ENCODE results near the gene OR51A2. TPM values are rescaled to one million over a fixed set of nuclear protein-coding genes. Genes with fewer than 3 reads are reported as not detected.

OR51A2 gene
- total and polyA plus RNA-seq, 2 of the 13 experiments (the other 11 are each of a cell fraction or from before 2014, with no cell fraction given), result not detected

- Histone ChIP-seq H3K27me3 (ENCODE audit: control insufficient read depth in 1 of 2, insufficient read depth in 2 of 2, low read length in 2 of 2) (peaks cover 0 to 3% of the 10 kb centered on the region in 2 experiments; a peak in 2 of 5 replicates), H3K4me2 (ENCODE audit: low read depth, low read length) (no peak within 1 kb of the TSS), H2AFZ (ENCODE audit: low read length) (no peak within 1 kb of the TSS), H3K79me2 (ENCODE audit: insufficient read depth, low read length) (no peaks in the 10 kb centered on the region), H3K4me1 (ENCODE audit: insufficient read depth, low read length) (no peaks in the 10 kb centered on the region), H3K27ac (ENCODE audit: extremely low read length, insufficient read depth, low read length) (no peak within 1 kb of the TSS), H3K4me3 (replicated peaks in 1 of 3; ENCODE audit: insufficient read depth in 1 of 3, low read depth in 2 of 3, low read length in 3 of 3) (no peak within 1 kb of the TSS), H3K9ac (ENCODE audit: insufficient read depth, low read depth, low read length) (no peak within 1 kb of the TSS), H4K20me1 (ENCODE audit: insufficient read depth, low read length) (no peaks in the 10 kb centered on the region), H3K36me3 (replicated peaks in 1 of 2; ENCODE audit: control insufficient read depth in 1 of 2, insufficient read depth in 2 of 2, low read length in 2 of 2) (no peaks in the 10 kb centered on the region), H3K9me3 (ENCODE audit: low read length) (no peaks in the 10 kb centered on the region)
- 0% methylated on average over 4 of the region's 4 CpGs for WGBS (ENCODE audit: low lambda C conversion rate)
- ATAC-seq (no peak), DNase-seq (ENCODE audit: low spot score) (no peak), FAIRE-seq (no peak)
- BruUV-seq (replicated peaks), result no TSS peak
- intact Hi-C loops (cut with micrococcal nuclease; ENCODE audit: unreplicated experiment) (no loop called here), in situ Hi-C loops (cut with HindIII; ENCODE audit: extremely low pct_ligation_motif_present, low pct_unique_long_range_greater_than_20kb) (no loop called here)
- POLR2A ChIA-PET, result no interaction called here
- no peak for TF ChIP-seq ZNF879 (CRISPR knock-in tag; IDR thresholded peaks at IDR 0.05)
- CTCF ChIA-PET (ENCODE audit: low intra/inter-chr PET ratio, low total read pairs), result no interaction called here
Measured at GRCh38 chr11:4919250-4919649, 36.3 kb downstream of the OR51A2 start, which contains the start of gene OR51G2. Gene OR51G2 (minus strand): TSS chr11:4919350. CDS start chr11:4915663, 3,687 bp downstream.

- peak; percentile 44 for FAIRE-seq
- no peaks in the 10 kb centered on the region for H3K9me3 ChIP-seq (ENCODE audit: low read length)
- CTCF ChIA-PET (ENCODE audit: low intra/inter-chr PET ratio, low total read pairs), result no interaction called here
- peak; percentile 83 for ATAC-seq
- H3K27me3 ChIP-seq (ENCODE audit: control insufficient read depth in 1 of 2, insufficient read depth in 2 of 2, low read length in 2 of 2), result no peaks in the 10 kb centered on the region; a peak in 2 of 5 replicates
- H3K4me1 ChIP-seq (ENCODE audit: insufficient read depth, low read length), result no peaks in the 10 kb centered on the region
- no peaks in the 10 kb centered on the region for H4K20me1 ChIP-seq (ENCODE audit: insufficient read depth, low read length)
- no peak overlapping the region for H3K4me3 ChIP-seq (replicated peaks in 1 of 3; ENCODE audit: insufficient read depth in 1 of 3, low read depth in 2 of 3, low read length in 3 of 3)
- peak; percentile 31 for DNase-seq (ENCODE audit: low spot score)
- intact Hi-C loops (cut with micrococcal nuclease; ENCODE audit: unreplicated experiment) (no loop called here), in situ Hi-C loops (cut with HindIII; ENCODE audit: extremely low pct_ligation_motif_present, low pct_unique_long_range_greater_than_20kb) (no loop called here)
- no peak overlapping the region for H3K9ac ChIP-seq (ENCODE audit: insufficient read depth, low read depth, low read length)
- no peak overlapping the region for H3K27ac ChIP-seq (ENCODE audit: extremely low read length, insufficient read depth, low read length)
- H3K4me2 ChIP-seq (ENCODE audit: low read depth, low read length), result no peak overlapping the region
- H3K79me2 ChIP-seq (ENCODE audit: insufficient read depth, low read length), result no peaks in the 10 kb centered on the region
- no peak overlapping the region for H2AFZ ChIP-seq (ENCODE audit: low read length)
- POLR2A ChIA-PET, result no interaction called here
- no peaks in the 10 kb centered on the region for H3K36me3 ChIP-seq (replicated peaks in 1 of 2; ENCODE audit: control insufficient read depth in 1 of 2, insufficient read depth in 2 of 2, low read length in 2 of 2)
- no TSS peak for BruUV-seq (replicated peaks)
- TF ChIP-seq ZSCAN25 (CRISPR knock-in tag; IDR thresholded peaks at IDR 0.05), result no peak
- TF ChIP-seq RARG (CRISPR knock-in tag; IDR thresholded peaks at IDR 0.05; ENCODE audit: low read depth), result no peak
- TF ChIP-seq TCF7 (IDR thresholded peaks at IDR 0.05; ENCODE audit: low read depth), result 0 out of 2 replicates have a peak, but pooled peaks have one; percentile 8
- peak; percentile 43; the same call in 1 of the 2 replicates for TF ChIP-seq HNF1B (CRISPR knock-in tag; IDR thresholded peaks at IDR 0.05)
- peak; percentile 23; the same call in 1 of the 2 replicates for TF ChIP-seq HNF1A (IDR thresholded peaks at IDR 0.05; ENCODE audit: low read depth)
- no peak for TF ChIP-seq HNF1A (CRISPR knock-in tag; IDR thresholded peaks at IDR 0.05; ENCODE audit: borderline replicate concordance)
- TF ChIP-seq PBX2 (CRISPR knock-in tag; IDR thresholded peaks at IDR 0.05), result peak; percentile 56; the same call in 1 of the 2 replicates
- no peak for TF ChIP-seq POGZ (CRISPR knock-in tag; IDR thresholded peaks at IDR 0.05)
Measured at GRCh38 chr11:4916581-4916980, 38.9 kb downstream of the OR51A2 start.

Measured in HepG2 (cell line).